Gastroesophageal sphincter (tissue), 3 donors: Measurements from ENCODE around the gene ST6GALNAC6.

ENCODE experiments used
- POLR2A ChIP-seq, 2 donors: fragments of 450-650 bp; IDR thresholded peaks; one replicate each; pipeline ENCODE4 v1.6.1; 2017; ENCODE audit warnings: antibody characterized with exemption in 2 of 2, mild to moderate bottlenecking in 2 of 2, moderate library complexity in 1 of 2
- TF ChIP-seq, protein P1 (sequence below), 4 experiments: fragments of 200-600 bp in 2 of 4; fragments of 450-650 bp in 2 of 4; sonication (generic) in 1 of 4; IDR thresholded peaks; one replicate each; pipeline ENCODE4 v1.5.1; 2017 to 2019; ENCODE audit warnings: antibody characterized with exemption in 4 of 4, mild to moderate bottlenecking in 2 of 4, moderate library complexity in 2 of 4

DNA sequence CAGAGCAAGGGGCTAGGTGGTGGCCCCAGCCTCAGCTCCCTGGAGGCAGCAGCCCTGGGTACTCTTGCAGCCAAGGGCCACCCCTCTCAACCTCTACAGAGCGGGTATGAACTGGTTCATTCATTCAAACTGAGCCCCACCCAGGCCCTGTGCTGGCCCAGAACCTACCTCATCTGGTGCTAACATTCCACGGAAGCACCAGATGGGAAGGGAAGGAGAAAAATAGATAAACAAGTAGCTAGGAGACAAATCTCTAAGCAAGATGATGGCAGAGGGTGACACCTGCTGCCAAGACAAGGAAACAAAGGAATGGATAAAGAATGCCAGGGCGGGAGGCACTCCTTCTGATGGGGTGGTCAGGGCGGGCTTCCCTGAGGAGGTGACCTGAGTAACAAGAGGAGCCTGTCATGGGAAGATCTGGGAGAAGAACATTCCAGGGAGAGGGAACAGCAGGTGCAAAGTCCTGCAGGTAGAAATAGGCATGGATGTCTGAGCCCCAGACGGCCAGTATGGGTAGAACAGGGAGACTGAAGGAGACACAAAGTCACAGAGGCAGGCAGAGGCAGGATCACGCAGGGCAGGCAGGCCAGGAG, 11.3 kb upstream of the ST6GALNAC6 start:
- TF ChIP-seq, protein P1, sequence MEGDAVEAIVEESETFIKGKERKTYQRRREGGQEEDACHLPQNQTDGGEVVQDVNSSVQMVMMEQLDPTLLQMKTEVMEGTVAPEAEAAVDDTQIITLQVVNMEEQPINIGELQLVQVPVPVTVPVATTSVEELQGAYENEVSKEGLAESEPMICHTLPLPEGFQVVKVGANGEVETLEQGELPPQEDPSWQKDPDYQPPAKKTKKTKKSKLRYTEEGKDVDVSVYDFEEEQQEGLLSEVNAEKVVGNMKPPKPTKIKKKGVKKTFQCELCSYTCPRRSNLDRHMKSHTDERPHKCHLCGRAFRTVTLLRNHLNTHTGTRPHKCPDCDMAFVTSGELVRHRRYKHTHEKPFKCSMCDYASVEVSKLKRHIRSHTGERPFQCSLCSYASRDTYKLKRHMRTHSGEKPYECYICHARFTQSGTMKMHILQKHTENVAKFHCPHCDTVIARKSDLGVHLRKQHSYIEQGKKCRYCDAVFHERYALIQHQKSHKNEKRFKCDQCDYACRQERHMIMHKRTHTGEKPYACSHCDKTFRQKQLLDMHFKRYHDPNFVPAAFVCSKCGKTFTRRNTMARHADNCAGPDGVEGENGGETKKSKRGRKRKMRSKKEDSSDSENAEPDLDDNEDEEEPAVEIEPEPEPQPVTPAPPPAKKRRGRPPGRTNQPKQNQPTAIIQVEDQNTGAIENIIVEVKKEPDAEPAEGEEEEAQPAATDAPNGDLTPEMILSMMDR (IDR thresholded peaks at IDR 0.05): no peak
- TF ChIP-seq POLR2A (IDR thresholded peaks at IDR 0.05): no peak
